Motor neuron (in vitro differentiated cells): Measurements from ENCODE around the gene ZNF12. TPM values are rescaled to one million over a fixed set of nuclear protein-coding genes. Genes with fewer than 3 reads are reported as not detected.

Source experiments
- ATAC-seq, 8 experiments: fragments of 200-7000 bp; cut with Tn5 transposase; replicated peaks in 6 of 8; 2 replicates each; pipeline ENCODE4 v1.8.0; 2021; ENCODE audit warnings: mild to moderate bottlenecking in 8 of 8, moderate library complexity in 8 of 8
- H3K27ac ChIP-seq, 2 donors: fragments of 250-450 bp; sonication (Bioruptor Pico); 2 replicates each; pipeline ENCODE4 v1.9.0; 2021; ENCODE audit warnings: antibody characterized with exemption in 2 of 2, mild to moderate bottlenecking in 2 of 2, moderate library complexity in 1 of 2
- H3K4me1 ChIP-seq, 2 donors: fragments of 250-450 bp; sonication (Bioruptor Pico); replicated peaks in 1 of 2; 2 replicates each; pipeline ENCODE4 v1.6.1; 2021; ENCODE audit warnings: antibody characterized with exemption in 2 of 2, mild to moderate bottlenecking in 2 of 2, moderate library complexity in 1 of 2
- H3K4me3 ChIP-seq, 5 donors: fragments of 250-450 bp; sonication (Bioruptor Pico); 2 replicates each; pipeline ENCODE4 v1.9.0; 2021; ENCODE audit warnings: antibody characterized with exemption in 5 of 5, mild to moderate bottlenecking in 5 of 5, moderate library complexity in 4 of 5
- WGBS, 10 experiments: fragments of 450-650 bp; shearing (Covaris generic); methylation state at CpG; one replicate each; pipeline ENCODE4 v1.0.0; 2022; 5-methylcytosine and 5-hydroxymethylcytosine counted together
- in situ Hi-C, 9 experiments: fragments of 400-800 bp; cut with MboI; loops; one replicate each; pipeline ENCODE4 v1.15.0; 2021; ENCODE audit warnings: low sequenced_read_pairs in 9 of 9, low pct_unique_long_range_greater_than_20kb in 2 of 9; ENCODE audit not compliant: unreplicated experiment in 9 of 9
- total RNA-seq, 8 experiments: library from RNA; unstranded; fragments of 300-600 nt; gene quantifications; 2 replicates each; pipeline versions ENCODE4 v1.2.3 to v1.2.4, GENCODE V29; 2022

The ZNF12 gene
- total RNA-seq, 8 experiments from 2014 or later = 12.5 to 31.7 (median 24.1) TPM

GRCh38 chr7:6640246-6640721 lies 66.5 kb downstream of the ZNF12 start:
- H3K27ac ChIP-seq = no peak overlapping the region
- H3K4me3 ChIP-seq = no peak overlapping the region
- H3K4me1 ChIP-seq = peaks cover 12% of the 10 kb centered on the region in 2 donors
- ATAC-seq = peak in 7 of 8 experiments; percentile 8 to 91 (median 59)
- in situ Hi-C loops = no loop called here
- WGBS, 10 experiments = 0 to 80% (median 74%) methylated on average over 1 to 4 of the region's 11 CpGs; no CpG with 5 or more reads in 6 of the 10 experiments

DNA sequence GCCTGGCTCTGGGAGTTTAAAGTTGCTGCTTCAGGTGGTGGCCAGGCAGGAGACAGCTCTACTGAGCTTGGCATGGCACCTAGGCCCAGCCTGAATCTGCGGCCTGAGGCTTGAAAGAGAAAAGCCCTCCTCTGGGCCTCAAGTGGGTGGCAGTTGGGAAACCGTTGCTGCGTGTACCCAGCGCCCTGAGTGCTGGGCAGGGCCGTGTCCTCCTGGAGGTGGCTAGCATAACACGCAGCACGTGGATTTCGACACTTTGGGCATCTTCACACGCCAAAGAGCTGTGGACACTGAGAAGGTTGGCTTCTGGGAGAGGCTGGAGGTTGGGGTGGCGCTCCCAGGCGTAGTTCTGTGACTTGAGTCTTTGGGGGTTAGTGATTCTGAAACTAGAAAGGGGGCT lies 67.1 kb downstream of the ZNF12 start:
- in situ Hi-C loops = no loop called here
- Histone ChIP-seq H3K4me3 (no peak overlapping the region), H3K4me1 (peaks cover 12% of the 10 kb centered on the region in 2 donors), H3K27ac (no peak overlapping the region)
- no peak for ATAC-seq
- WGBS, 10 experiments = 94 to 100% (median 100%) methylated on average over 1 to 6 of the region's 11 CpGs; no CpG with 5 or more reads in 4 of the 10 experiments

DNA sequence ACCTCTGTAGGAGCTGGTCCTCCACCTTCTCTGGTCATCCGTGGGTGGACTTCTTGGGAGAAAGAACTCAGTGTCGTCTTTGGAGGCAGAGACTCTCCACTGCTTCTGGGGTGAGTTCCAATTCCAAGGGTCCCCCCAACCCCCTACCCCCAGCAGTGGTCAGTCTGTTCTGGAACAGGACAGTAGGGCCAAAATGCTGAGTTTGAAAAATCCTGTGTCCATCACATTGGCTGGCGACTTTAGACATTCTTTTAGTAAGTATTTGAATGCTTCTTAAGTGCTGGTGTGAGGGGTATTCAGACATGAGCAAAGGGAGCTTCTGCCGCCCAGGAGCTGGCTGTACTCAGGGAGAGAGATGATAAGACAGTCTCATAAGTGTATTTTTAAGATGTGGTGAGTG lies 67.7 kb downstream of the ZNF12 start:
- in situ Hi-C loops = no loop called here

More for the DNA sequence above, 67.7 kb downstream of the ZNF12 start:
- peaks cover 12% of the 10 kb centered on the region in 2 donors for H3K4me1 ChIP-seq
- no peak overlapping the region for H3K4me3 ChIP-seq
- H3K27ac ChIP-seq = no peak overlapping the region
- whole genome bisulfite sequencing, 10 experiments = 100% methylated on average over 1 to 2 of the region's 4 CpGs; no CpG with 5 or more reads in 6 of the 10 experiments
- ATAC-seq = no peak

Other genes starting within 250 kb of the ZNF12 start
- 100 to 1,000 TPM in 5 of 8 experiments, 10 to 100 TPM in 3; 56.3 to 160 (median 101) TPM for gene KDELR2, start 222.8 kb downstream of the ZNF12 start, total RNA-seq
- gene GRID2IP, start 155.5 kb downstream of the ZNF12 start, total RNA-seq = under 1 TPM in 6 of 8 experiments, not detected in 2; 0.08 to 0.38 (median 0.22) TPM
- gene ZDHHC4, start 129.5 kb downstream of the ZNF12 start, total RNA-seq = 10 to 100 TPM; 39.6 to 69.8 (median 58.8) TPM
- 10 to 100 TPM; 11.9 to 22.2 (median 16.6) TPM for gene INTS15, start 116.9 kb downstream of the ZNF12 start, total RNA-seq
- gene ZNF853, start 91.3 kb downstream of the ZNF12 start, total RNA-seq = 10 to 100 TPM in 2 of 8 experiments, 1 to 10 TPM in 5, under 1 TPM in 1; 0.15 to 13.3 (median 8.4) TPM
- 10 to 100 TPM in 7 of 8 experiments, 1 to 10 TPM in 1; 6.2 to 16.8 (median 12.4) TPM for gene ZNF316, start 69.6 kb downstream of the ZNF12 start, total RNA-seq
- 1 to 10 TPM in 3 of 8 experiments, under 1 TPM in 5; 0.46 to 5.1 (median 0.79) TPM for gene RSPH10B2, start 47.2 kb upstream of the ZNF12 start, total RNA-seq
- 100 to 1,000 TPM in 1 of 8 experiments, 10 to 100 TPM in 7; 34.8 to 107 (median 55.2) TPM for gene CCZ1B, start 119.3 kb upstream of the ZNF12 start, total RNA-seq